Kasumi-1 (cell line): ENCODE data around the gene ASAP3.
"Not testable (repeated sequence)": the region's sequence is repeated elsewhere in the genome, so short reads cannot be mapped to it uniquely, and the experiment has no call there.

Experiments used
- DNase-seq, 2 experiments: peaks; one replicate each; lab custom pipeline; 2025; lab: John Stamatoyannopoulos, UW

The ASAP3 gene

DNA sequence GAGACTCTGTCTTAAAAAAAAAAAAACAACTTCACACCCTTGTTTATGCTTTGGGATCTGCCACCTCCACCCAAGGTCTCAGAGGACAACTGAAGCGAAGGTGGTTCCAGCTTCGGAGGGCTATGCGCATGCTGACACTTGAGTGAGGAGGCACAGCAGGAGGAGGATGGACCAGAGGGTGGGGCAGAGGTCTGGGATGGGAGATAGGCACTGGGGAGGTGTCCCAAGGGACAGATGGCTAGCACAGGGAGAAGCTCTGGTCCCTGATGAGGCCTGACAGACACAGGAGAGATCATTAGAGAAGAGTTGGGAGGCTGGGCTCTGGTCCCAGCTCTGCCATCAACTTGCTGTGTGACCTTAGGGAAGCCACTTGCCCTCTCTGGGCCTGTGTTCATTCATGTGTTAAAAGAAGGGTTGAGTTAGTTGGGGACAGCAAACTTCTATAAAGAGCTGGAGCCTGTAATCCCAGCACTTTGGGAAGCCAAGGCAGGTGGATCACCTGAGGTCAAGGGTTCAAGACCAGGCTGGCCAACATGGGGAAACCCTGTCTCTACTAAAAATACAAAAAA, 30.2 kb upstream of the ASAP3 start:
- DNase-seq = no peak

DNA sequence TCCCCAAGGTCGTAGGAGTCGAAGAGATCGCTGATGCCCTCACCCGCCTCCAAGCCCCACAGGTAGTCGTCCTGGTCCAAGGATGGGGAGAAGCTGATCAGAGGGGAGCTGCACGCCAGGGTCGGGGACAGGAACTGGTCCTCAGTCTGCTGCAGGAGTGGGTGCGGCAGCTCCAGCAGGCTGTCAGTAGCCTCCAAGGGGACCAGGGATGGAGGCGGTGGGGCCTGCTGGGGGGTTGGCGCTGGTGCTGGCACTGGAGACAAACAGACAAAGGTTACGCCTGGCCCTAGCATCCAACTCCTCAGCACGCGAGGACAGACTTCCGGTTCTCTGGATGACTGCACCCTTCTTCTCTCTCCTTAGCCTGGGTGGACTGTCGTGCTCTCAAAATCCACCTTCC, 25.9 kb upstream of the ASAP3 start:
- no peak for DNase-seq

- no peak for DNase-seq
These were observed 22.6 kb upstream of the ASAP3 start for GRCh38 chr1:23506376-23507107.

GRCh38 chr1:23505851-23506250, 21.9 kb upstream of the ASAP3 start:
- no peak for DNase-seq

GRCh38 chr1:23504156-23504555, 20.2 kb upstream of the ASAP3 start:
- DNase-seq = not testable (repeated sequence)

DNA sequence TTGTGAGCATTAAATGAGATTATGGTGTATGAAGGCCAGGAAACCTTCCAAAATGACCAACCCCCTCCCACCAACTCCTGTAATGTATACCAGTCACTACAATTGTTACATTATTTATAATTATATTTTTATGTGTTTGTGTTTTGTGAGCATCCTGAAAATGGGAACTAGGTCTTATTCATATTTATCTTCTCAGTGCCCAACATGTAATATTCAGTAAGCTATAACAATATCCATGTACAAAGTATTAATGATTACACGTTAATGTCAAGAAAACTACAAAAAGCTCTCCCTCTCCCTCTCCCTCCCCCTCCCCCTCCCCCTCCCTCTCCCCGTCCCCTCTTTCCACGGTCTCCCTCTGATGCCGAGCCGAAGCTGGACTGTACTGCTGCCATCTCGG, 19.0 kb upstream of the ASAP3 start:
- no peak for DNase-seq

DNA sequence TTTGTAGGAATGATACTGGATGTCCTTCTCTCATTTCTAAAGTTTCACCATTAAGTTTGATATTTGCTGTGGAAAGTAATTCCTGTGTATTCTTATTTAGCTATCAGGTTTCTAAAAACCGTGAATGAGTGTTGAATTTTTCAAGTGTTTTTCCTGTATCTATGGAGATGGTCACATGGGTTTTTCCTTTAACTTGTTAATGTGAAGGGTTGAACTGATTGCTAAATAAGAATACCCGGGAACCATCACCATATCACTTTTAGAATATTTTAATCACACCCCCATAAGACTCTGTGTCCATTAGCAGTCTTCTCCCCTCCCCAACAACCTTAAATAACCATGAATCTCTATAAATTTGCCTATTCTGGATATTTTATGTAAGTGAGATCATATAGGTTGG, 16.5 kb upstream of the ASAP3 start:
- no peak for DNase-seq

- no peak for DNase-seq
These were observed 13.9 kb upstream of the ASAP3 start for GRCh38 chr1:23497777-23498439.

DNA sequence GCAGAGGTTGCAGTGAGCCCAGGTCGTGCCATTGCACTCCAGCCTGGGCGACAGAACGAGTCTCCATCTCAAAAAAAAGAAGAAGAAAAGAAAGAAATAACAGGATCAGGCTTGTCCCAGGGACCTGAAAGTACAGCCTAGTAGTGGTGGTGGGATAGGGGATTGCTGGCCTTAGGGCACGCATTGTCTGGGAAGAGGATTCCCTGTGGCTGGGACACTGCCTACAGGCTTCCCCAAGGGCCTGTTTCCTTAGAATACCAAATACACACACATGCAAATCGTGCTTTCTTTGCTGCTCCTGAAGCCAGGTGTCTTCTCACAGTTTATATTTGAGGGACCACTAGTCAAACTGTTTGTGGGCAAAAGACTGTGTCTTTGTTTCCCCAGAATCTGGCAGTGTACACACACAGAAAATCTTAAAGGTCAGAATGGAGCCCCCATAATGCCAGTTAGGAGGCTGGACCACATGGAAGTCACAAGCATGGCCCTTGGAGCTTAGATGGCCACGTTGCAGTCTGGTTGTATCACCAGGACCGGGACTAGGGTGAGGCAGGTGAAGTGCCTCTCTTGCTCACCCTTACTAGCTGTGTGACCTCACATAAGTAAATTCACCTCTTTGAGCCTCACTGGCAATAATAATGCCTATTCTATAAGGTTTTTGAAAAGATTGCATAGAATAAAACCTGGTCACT, 12.7 kb upstream of the ASAP3 start:
- DNase-seq = no peak

- DNase-seq = not testable (repeated sequence)
These were observed 10.9 kb upstream of the ASAP3 start for GRCh38 chr1:23494836-23495235.

- DNase-seq = not testable (repeated sequence)
These were observed 8.8 kb upstream of the ASAP3 start for GRCh38 chr1:23492776-23493175.

GRCh38 chr1:23492132-23492720, 8.2 kb upstream of the ASAP3 start:
- no peak for DNase-seq

DNA sequence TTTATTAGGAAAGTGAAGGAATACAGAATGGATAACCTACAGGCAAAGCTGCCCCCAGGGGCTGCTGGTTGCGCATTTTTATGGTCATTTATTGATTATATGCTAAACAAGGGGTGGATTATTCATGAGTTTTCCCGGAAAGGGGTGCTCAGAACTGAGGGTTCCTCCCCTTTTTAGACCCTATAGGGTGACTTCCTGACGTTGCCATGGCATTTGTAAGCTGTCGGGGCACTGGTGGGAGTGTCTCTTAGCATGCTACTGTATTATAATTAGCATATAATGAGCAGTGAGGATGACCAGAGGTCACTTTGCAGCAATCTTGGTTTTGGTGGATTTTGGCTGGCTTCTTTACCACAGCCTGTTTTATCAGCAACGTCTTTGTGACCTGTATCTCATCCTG, 5.9 kb upstream of the ASAP3 start:
- no peak for DNase-seq

DNA sequence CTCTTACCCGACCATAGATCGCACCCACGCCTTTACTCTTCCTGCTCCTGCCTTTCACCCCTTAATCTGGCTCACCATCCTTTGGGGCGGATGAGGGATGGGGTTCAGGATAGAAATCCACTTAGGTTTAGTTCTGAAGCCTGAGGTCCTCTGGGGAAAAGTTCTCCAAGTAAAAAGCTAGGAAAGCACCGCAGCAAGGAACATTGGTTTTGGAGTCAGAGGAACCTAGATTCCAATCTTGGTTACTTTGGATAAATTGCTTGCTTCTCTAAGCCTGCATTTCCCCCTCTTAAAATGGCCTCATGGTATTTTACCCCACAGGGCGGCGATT, 988 bp upstream of the ASAP3 start:
- DNase-seq = no peak

DNA sequence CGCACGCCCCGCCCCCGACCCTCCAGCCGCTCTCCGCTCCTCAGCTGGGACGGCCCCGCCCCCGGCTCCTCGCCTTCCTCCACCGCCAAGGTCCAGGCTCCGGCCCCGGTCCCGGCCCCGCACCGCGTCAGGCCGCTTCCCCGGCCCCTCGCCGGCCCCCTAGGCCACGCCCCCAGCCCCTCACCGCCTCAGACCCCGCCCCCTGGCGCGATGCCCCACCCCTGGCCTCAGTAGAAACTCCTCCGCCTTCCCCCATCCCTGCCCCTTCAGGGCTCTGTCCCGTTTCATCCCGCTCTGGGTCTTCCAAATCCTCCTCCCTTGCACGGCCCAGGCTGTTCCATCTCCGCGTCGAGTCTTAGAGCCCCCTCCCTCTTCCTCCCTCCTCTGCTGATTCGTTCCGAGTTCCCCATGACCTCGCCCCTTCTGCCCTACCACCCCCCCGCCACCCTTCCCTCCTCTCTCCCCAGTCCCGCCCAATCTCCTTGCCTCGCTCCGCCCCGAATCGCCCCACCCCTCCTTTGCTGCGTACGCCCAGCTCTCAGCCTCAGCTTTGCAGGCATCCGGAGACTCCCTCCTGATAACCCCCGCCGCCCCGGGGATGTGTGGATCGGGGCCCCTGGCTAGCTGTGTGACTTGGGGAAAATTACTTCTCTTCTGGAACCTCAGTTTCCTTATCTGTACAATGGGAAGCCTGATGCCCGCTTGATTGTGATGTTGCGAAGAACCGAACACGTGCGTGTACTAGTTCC, 448 bp upstream of the ASAP3 start:
- peak; percentile 81 to 84 for DNase-seq

DNA sequence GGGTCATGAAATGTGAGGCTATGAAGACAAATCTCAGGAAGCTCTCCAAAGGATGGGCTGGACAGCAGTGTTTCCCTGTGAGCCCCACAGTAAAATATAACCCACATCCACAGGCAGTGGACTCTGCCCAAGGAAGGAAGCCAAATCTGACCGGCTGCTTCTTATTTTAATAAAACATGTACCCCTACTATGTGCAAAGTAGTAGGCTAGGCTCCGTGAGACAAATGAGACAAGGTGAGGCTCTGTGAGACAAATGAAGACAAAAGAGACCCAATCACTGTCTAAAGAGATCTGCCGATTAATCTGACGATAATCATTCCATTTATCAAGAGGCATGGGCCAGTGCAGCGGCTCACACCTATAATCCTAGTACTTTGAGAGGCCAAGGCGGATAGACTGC, 2.1 kb downstream of the ASAP3 start:
- no peak for DNase-seq

DNA sequence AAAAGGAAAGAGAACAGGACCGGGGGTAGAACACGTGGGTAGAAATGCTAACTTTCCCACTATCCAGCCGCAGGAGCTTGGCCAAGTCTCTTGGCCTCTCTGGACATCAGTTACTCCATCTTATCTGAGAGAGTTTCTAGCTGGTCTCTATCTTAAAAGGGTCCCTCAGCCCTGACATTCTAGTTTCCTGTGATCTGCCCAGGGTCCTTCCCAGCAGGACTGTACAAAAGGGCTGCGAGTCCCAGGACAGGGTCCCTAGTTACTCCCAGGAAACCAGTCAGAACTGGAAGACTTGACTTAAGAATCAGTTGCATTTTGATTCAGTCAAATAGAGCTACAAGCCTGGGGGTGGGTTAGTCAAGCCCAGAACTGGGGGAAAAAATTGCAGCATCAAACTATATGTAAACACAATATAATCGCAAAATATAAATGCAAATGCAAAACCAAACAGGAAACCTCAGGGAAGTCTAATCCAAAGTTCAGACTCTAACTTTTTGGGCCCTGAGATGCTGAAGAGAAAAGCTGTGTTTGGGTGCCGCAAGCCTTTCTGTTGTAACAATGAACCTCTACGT, 2.9 kb downstream of the ASAP3 start:
- DNase-seq = no peak

- DNase-seq = no peak
These were observed 3.6 kb downstream of the ASAP3 start for GRCh38 chr1:23480187-23481025.

- DNase-seq = no peak
These were observed 4.4 kb downstream of the ASAP3 start for GRCh38 chr1:23479666-23479941.

DNA sequence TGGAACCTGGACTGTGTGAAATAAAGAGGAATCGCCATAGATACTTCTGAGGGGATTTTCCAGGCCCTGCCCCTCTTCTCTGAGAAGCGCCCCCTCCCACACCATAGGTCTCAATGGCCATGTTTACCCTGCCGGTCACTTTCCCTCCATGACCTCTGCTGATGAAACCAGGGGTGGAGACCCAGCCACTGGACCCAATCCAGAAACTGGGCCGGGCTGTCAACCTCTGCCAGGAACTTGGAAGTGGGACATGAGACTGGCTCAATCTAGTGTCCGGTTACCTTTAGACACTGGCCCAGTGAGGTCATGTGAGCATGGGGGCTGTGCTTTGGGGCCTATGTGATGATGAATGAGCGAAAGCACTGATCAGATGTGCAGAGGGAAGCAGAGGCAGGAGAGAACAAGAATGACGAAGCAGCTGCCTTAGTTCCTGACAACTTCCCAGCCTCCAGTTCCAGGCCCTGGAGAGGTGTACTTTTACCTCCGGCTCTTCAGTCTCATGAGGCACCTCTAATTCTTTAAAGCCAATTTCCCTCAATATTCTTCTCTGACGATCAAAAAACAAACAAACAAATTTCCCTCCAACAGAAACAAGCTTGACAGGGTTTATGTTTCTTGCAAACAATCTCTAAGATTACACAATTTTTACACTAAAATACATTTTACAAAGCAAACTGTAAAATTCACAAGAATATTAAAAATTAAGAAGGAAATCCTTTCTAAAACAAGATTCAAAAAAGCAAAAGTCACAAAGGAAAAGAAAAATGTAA, 4.9 kb downstream of the ASAP3 start:
- no peak for DNase-seq
